NCI-H1436 treated with DMSO at 0.1 percent for 48 hours (cell line): ENCODE measurements around the gene IQSEC1.

Experiments
- DNase-seq: peaks from one replicate; lab custom pipeline; 2025; lab: John Stamatoyannopoulos, UW

The IQSEC1 gene

DNA sequence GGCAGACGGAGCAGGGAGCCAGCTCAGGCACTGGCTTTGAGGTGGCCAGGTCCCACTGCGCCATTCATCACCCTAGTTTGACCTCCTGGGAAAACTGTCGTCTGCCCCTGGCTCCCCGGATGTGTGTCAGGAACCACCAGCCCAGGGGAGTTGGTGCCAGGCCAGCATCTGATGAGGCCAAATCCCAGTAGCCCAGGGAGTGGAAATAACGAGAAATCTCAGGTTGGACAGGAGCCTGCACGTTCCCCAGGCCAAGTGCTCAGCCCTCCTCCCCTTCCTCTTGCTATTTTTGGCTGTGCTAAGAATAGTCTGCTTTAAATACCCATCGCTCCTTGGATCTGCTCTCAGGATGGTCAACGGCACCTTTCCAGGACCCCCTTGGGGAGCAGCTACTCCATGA, 138.8 kb downstream of the IQSEC1 start:
- no peak for DNase-seq

DNA sequence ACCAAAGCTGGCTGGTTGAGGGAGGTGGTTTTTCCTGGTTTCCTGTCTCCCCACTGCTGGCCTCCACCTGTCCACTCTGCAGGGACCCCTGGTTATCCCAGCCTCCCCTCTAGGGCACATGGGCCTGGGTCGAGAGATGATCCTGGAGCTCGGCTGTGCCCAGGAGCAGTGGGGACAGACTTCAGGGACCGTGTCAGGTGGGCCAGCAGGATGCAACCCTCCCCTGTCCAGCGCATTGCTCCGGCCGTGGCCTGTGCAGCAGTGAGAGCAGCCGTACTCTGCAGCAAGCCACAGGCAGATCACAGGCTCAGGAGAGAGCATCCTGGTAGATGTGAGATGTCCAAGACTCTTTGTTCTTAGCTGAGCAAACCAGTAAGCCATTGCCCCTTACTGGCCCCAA, 139.3 kb downstream of the IQSEC1 start:
- no peak for DNase-seq

DNA sequence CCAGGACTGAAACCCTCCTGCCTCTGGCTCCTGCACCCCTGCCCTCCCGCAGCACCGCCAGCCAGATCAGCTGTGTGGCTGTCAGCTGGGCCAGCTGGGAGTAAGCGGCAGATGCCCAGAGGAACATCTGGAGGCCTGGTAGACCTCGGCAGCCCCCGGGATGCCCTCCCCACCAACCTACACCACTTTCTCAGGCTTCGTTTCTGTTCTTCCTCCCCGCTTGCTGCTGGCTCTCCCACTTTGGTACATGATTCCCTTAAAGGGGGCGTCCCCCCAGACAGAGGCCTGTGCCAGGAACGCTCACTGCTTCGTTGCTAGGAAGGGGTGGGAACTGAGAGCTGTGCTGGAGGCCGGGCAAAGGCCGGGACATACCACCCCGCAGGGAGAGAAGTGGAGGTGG, 140.5 kb downstream of the IQSEC1 start:
- no peak for DNase-seq

GRCh38 chr3:12932347-12932746, 140.9 kb downstream of the IQSEC1 start:
- DNase-seq = no peak

DNA sequence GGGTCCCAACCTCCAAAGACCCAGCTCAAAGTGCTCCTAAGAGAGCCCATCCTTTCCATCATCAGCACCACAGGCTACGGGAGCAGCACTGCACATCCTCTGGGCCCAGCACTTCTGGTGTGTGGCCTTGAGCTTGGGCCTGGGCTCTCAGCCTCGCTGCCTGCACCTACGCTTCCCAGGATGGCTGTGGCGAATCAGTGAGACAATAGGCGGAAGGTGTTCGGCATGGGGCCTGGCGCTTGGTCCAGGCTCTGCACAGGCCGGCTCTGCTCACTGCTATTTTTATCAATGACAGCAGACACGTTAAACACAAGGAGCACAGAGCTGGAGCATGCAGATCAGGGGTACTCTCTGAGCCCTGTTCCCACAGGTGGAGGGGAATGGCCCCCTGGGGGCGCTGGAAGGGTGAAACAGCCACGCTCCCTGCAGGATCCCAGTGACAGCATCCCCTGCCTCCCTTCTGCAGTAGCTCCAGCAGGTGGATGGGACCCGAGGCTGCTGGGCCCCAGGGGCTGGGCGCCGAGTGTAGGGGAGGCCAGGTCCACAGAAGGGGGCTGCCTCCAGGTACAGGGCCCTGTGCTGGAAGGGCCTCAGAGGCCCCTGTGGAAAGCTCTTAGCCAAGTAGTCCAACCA, 141.8 kb downstream of the IQSEC1 start:
- no peak for DNase-seq

DNA sequence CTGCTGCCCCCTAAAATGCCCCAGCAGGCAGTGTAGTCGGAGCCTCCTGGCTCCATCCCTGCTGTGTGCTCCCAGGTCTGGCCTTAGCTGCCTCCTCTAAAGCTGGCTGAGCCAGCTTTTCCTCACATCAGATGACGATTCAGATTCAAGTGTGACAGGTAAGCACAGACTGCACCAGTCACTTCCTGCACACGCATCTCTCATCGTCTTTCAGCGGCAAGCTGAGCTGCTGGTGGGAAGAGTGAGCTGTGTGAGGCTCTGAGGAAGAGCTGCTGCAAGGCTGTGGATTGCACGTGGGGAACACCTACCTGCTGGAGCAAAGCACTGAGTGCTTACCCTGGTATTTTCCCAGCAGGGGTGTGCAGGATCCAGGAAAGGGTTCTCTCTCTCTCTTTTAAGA, 143.4 kb downstream of the IQSEC1 start:
- no peak for DNase-seq

GRCh38 chr3:12926660-12927059, 146.6 kb downstream of the IQSEC1 start:
- DNase-seq = no peak

DNA sequence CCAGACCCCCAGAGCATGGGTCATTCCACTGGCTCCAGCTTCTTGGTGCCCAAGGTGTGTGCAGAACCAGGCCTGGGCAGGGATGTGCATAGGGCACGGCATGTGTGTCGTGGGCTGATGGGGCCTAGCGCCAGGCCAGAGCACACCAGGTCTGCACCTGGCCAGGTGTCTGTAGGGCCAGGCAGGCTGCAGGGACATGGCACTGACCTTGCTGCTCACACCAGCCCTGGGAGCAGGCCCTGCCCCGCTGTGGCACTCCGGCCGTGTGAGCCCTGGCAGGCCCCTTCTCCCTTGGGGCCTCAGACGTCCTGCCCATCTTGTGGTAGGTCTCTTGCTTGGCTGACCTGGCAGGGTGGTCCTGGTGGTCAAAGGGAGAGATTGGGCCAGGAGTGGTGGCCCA, 147.6 kb downstream of the IQSEC1 start:
- DNase-seq = no peak

- DNase-seq = no peak
These were observed 148.8 kb downstream of the IQSEC1 start for GRCh38 chr3:12924437-12924836.

- DNase-seq = no peak
These were observed 150.3 kb downstream of the IQSEC1 start for GRCh38 chr3:12922881-12923431.

- DNase-seq = no peak
These were observed 150.9 kb downstream of the IQSEC1 start for GRCh38 chr3:12922306-12922705.

DNA sequence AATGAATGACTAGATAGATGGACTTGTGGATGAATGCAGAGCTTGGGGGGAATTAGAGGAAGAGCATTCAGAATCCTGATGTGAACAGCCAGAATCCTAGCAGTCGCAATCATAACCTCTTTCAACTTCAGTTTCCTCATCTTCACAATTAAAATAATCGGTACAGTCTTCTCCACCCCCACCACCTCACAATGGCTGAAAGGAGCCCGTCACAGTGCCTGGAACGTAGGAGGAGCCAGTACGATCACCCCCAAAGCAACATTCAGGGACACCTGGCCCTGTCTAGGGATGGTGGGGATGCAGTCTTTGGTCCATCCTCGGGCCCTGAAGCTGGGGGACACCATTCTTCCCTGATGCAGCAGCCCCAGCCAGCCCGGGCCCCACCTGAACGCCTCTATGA, 151.5 kb downstream of the IQSEC1 start:
- no peak for DNase-seq

GRCh38 chr3:12920967-12921366, 152.3 kb downstream of the IQSEC1 start:
- no peak for DNase-seq

GRCh38 chr3:12919205-12919604, 154.0 kb downstream of the IQSEC1 start:
- no peak for DNase-seq

GRCh38 chr3:12918231-12918630, 155.0 kb downstream of the IQSEC1 start:
- DNase-seq = no peak

GRCh38 chr3:12916159-12916558, 157.1 kb downstream of the IQSEC1 start:
- DNase-seq = no peak

- DNase-seq = no peak
These were observed 159.1 kb downstream of the IQSEC1 start for GRCh38 chr3:12914088-12914487.

DNA sequence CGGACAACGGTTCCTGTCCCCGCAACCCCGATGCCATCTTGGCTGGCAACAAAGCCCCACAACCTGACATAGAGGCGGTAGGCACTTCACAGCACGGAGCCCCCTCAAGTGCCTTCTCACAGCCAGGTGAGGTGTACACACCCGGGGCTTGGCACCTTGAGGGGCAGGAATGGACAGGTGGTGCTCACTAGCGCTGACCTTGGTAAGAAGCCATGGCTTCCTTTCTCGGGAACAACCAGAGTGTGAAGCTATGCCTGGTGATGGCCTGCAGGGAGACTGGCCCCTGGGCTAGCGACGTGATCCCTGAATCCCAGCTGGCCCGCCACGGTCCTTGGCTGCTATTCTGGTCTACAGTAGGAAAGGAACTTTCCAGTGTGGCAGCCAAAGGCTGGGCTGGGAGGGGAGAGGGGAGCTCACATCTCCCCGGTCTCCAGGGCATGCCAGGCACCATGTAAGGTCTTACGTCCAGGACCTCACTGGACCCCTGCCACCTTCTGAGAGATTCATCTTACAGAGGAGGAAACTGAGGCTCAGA, 161.3 kb downstream of the IQSEC1 start:
- DNase-seq = no peak

DNA sequence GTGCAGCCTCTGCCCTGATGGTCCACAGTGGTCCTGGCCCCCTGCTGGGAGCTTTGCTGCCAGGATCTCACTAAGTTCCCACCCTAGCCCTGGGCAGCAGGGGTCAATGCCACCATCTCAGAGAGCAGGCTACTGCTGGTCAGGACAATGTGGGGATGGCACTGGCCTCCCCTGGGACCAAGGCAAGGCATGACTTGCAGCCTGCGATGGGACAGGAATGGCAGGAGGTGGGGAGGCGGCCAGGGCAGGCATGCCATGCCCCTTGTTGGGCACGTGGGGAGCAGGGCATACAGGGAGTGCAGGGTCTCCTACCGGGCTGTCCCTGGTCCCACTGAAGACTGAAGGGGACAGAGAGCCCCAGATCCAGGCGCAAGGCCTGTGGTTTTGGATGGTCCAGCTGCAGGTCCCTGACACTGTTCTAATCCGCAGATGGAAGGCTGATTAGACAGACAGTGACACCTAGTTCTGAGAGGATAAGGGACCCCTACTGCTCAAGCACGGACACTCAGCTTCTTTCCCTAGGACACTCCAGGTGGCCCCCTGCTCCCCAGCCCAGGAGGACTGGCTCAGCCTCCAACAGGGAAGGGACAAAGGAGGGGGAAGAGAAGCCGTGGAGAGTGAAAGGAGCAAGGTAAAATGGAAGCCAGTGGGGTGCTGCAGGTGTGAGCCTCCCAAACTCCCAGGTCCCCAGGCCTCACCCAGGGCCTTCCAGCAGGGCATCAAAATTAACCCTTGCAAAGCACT, 162.7 kb downstream of the IQSEC1 start:
- DNase-seq = no peak

DNA sequence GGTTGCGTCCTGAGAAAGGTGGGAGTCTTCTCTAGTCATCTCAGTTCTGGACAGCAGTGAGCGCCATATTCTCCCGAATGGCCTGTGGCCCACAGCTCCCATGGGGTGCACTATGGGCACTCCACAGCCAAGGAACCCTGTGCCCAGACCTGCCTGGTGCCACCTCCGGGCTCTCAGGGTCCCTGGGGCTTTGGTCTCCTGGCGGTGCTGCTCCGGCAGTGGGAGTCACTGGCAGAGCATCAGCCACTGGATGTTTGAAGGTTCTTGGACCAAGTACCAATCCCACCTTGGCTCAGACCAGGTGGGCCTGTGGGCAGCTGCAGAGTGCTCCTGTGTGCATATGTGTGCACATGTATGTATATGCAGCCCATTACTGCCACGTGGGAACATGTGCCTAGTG, 163.5 kb downstream of the IQSEC1 start:
- no peak for DNase-seq

DNA sequence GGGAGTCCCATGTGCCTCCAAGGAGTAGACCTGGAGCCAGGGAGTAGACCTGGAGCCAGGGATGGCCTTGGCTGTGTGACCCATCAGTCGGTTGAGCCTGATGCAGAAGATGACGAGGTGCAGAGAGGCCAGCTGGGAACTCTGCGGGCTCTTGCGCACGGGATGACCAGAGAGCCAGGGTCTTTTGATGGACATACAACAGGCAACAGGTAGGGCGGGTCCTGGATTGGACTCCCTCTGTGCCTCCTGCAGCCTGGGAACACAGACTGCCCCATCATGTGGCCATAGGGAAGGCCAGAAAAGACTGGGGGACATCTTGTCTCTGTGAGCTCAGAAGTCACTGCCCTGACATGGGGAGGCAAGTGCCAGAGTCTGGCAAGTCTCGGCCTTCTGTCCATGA, 164.4 kb downstream of the IQSEC1 start:
- no peak for DNase-seq

GRCh38 chr3:12908136-12908730, 165.0 kb downstream of the IQSEC1 start:
- no peak for DNase-seq

GRCh38 chr3:12907729-12908128, 165.5 kb downstream of the IQSEC1 start:
- DNase-seq = no peak
